Fibroblast of upper back skin (primary cell): ENCODE results near the gene CARMIL1.
A peak's percentile ranks its signal among the peaks of the same experiment; 100 is the strongest.
"Not testable (repeated sequence)": the region's sequence is repeated elsewhere in the genome, so short reads cannot be mapped to it uniquely, and the experiment has no call there.

ENCODE experiments used
- DNase-seq: peaks from one replicate; pipeline ENCODE4 v3.0.0-alpha.2; 2013

CARMIL1 gene

GRCh38 chr6:25371037-25371347 lies 91.8 kb downstream of the CARMIL1 start:
- DNase-seq, result no peak

DNA sequence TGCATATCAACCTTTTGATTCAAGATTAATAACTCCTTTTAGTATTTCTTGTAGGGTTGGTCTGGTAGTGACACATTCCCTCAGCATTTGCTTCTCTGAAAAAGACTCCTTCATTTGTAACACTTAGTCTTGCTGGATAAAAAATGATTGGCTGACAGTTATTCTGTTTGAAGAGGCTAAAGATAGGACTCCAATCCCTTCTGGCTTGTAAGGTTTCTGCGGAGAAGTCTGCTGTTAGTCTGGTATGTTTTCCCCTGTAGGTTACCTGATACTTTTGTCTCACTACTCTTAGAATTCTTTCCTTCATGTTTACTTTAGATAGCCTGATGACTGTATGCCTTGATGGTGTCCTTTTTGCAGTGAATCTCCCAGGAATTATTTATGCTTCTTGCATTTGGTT lies 96.0 kb downstream of the CARMIL1 start:
- no peak for DNase-seq

DNA sequence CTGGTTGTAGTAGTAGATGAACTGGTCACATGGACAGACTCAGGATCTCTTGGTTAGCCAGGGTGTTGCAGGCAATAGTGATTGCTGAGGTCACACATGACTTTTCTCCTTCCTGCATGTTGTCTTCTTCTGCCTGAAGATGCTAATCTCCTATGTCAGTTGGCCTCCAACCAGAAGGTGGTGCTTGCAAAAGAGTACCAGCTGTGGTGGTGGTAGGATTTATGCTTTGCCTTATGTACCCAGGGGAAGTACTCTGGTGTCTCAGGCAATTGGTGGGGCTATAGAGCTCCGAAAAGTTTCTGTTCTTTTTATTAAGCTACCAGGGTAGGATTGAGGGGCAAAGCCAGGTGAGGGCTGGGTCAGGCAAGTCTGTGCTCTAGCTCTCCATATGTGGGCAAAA lies 98.5 kb downstream of the CARMIL1 start:
- no peak for DNase-seq

GRCh38 chr6:25381077-25381476 lies 101.9 kb downstream of the CARMIL1 start:
- DNase-seq, result no peak

GRCh38 chr6:25382476-25382875 lies 103.3 kb downstream of the CARMIL1 start:
- not testable (repeated sequence) for DNase-seq

GRCh38 chr6:25384234-25384633 lies 105.1 kb downstream of the CARMIL1 start:
- DNase-seq, result no peak

GRCh38 chr6:25384967-25385366 lies 105.8 kb downstream of the CARMIL1 start:
- no peak for DNase-seq

- DNase-seq, result no peak
Measured at GRCh38 chr6:25387483-25387882, 108.3 kb downstream of the CARMIL1 start.

GRCh38 chr6:25387911-25388310 lies 108.7 kb downstream of the CARMIL1 start:
- no peak for DNase-seq

- DNase-seq, result no peak
Measured at GRCh38 chr6:25388776-25389175, 109.6 kb downstream of the CARMIL1 start.

- peak; percentile 22 for DNase-seq
Measured at GRCh38 chr6:25389471-25389870, 110.3 kb downstream of the CARMIL1 start.

DNA sequence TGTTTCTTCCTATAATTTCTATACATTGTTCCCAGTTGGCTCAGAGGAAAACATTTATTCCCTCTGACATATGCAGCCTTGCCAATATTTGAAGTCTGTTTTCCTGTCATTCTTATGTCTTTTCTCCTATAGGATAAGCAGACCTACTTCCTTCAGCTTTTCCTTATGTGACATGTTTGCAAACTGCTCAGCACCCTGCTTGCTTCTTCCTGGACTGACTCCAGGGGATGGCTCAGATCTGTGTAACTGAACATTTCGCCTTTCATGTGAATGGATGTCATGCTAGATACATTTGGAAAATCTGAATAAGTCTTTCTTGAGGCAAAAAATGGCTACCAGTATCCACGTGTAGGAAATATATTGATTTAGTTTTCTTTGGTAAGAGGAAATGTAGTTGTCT lies 113.2 kb downstream of the CARMIL1 start:
- peak; percentile 30 for DNase-seq

DNA sequence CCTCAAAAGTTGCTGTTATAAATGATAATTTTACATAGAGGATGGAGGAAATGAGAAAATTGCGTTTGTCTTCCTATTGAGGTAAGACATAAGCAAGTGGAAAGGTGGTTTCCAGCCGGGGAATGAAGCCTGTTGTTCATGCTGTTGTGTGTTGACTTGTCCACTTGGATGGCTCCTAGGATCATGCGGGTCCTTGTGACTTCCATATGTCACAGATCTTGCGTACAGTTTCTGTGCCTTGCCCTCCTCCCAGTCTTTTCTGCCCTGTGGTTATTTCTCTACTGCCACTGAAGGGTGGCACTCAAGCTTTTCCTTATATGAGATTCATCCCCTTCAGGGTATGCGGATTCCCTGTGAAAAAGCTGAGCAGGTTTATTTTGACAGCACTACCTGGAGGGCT lies 116.6 kb downstream of the CARMIL1 start:
- DNase-seq, result no peak

DNA sequence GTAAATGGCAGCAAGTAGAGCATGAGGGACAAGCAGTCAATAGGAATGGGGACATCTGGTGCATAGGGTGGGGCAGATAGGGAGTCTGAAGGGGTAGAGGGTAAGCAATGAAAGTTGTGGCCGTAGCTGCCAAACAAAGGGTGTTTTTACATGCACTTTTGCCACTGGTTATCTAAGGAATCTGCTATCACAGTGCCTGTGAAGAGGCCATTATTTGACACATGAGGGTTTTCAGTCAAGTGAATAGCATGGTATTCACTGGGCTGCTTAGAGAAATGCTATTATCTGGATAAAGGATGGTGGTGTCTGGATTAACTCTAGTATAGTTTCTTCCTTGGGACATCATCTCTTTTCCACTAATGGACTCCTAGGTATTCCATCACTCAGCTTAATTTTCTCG lies 118.2 kb downstream of the CARMIL1 start:
- no peak for DNase-seq

GRCh38 chr6:25399885-25400284 lies 120.7 kb downstream of the CARMIL1 start:
- DNase-seq, result no peak

GRCh38 chr6:25401711-25402110 lies 122.5 kb downstream of the CARMIL1 start:
- no peak for DNase-seq

DNA sequence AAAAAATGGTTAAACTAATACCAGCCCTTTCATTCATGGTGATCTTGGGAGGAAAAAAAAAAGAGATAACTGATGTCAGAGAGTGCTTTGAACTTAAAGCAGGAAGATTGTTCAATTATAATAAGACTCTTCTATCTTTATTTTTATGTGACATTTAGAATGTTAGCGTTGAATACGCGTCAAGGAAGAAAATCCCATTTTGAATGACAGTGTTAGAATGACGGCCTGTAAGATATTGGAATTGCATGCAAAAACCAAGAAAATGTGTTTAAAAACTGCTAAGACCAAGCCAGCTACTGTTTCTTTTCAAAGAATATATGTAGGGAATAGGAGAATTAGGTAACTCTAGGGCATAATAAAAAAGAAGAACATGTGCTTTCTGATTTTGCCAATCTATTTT lies 123.0 kb downstream of the CARMIL1 start:
- no peak for DNase-seq

DNA sequence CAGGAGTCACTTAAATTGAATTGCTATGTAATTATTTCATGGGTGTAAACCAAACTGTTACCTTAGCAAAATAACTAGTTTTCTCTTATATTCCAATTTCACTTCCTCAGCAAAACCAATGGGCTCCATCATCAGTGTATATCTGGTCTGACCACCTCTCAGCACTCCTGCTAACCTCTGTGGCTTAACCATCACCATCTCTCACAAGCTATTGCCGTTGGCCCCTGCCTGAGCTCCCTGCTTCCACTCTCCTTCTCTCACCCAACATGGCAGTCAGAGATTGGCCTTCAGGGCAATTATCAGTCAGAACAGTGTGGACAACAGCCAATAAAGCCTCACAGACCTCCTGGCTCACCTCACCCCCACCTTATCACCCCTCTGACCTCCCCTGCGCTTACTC lies 124.0 kb downstream of the CARMIL1 start:
- DNase-seq, result no peak

DNA sequence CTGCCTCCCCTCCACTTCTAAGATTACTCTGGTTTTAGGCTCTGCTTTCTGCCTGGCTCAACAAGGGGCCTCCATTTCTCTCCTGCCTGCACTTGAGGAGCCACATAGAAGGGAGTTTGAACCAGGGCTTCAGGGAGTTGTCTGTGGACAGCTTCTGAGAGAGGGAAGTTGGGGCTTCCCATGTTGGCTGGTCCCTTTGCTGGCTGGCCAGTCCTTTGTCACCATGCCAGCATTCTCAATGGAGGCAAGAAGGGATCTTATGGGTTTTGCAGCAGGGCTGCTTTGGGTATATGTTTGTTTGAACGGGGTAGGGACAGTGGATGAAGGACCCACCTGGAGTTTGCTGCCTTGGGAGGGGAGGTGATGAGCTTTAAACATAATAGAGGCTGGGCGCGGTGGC lies 124.9 kb downstream of the CARMIL1 start:
- no peak for DNase-seq

DNA sequence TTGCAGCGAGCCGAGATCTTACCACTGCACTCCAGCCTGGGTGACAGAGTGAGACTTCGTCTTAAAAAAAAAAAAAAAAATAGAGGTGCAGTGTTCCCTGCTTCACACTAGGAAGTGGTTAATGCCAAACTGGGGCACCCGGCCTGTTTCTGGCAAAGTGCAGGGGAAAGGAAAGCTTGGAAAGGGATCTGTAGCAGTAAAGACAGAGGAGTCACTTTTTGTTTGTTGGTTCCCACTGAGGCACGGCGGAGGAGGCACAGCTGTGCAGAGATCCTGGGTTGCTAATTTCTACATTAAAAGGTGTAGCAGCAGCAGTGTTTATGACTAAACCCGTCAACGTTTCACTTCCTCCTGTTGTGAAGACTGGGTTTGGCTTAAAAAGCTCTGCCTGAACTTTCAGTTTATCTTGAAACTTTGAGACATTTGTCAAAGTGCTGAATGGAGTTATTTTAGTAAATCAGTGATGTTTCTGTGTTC lies 125.6 kb downstream of the CARMIL1 start:
- DNase-seq, result no peak

- no peak for DNase-seq
Measured at GRCh38 chr6:25405442-25405841, 126.3 kb downstream of the CARMIL1 start.

- DNase-seq, result no peak
Measured at GRCh38 chr6:25407431-25407830, 128.3 kb downstream of the CARMIL1 start.

GRCh38 chr6:25410102-25410501 lies 130.9 kb downstream of the CARMIL1 start:
- no peak for DNase-seq

DNA sequence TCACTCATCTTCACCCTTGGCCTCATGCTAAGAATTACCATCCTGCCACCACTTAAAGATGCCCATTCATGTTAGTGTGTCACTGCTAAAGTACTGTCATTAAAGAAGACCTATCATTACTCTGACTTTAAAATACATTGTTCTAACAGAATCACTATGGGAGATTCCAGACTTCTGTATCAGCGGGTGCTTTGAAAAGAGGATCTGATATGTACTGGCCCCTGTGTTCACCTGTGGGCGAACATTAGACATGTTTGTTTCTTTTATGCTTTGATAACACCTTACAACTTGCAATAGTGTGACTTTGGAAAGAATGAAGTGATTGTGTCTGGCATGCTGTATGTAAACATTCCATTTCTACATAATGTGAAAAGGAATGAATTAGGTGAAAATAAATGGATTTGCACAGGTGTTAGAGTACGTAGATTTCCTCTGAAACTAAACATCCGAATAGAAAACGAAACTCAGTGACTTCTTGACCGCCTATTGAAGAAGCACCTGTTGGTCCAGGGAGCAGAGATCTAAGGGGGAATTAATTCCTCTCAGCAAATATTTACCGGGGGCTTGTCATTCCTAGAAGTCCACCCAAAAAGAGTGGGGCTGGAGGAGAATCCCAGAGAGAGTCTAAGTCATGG lies 132.3 kb downstream of the CARMIL1 start:
- DNase-seq, result no peak

DNA sequence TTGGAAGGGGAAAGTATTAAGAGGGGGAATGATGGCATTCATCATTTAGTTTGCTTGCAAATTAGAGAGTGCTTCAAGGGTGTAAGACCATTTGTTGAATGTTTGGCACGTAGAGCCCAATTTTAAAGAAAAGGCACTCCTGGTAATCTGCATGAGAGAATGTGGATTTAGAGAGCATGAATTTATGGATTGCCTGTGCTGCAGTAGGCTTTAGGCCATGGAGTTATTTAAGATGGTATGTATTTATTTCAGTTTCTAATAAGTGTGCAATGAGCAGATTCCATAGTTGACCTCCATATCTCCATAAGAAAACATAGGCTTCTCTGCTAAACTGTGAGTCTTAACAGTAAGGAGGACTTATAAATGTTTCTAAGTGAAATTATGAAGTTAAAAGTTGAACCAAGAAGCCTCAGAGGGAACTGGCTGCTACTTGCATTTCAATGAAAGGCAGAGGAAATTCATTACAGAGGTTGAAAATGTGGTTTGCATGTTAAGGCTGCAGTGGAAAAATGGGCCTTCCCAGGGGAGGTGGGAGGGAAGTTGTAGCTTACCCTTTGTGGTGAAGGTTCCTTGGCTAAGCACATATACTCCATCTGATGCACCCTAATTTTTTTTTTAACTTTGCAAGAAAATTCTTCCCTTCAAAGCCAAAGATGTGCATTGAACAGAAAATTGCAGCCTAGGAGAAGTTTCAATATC lies 134.2 kb downstream of the CARMIL1 start:
- peak; percentile 81 for DNase-seq
